HEK293T (cell line): ENCODE measurements around the gene BCR.

ENCODE experiments used
- CTCF ChIA-PET: fragments of 350-600 bp; formaldehyde crosslinking; extraction: SDS; loops from one replicate; lab custom pipeline; 2021; ENCODE audit warnings: antibody characterized with exemption, inconsistent platforms; lab: Yijun Ruan, JAX
- POLR2A ChIA-PET: fragments of 350-600 bp; formaldehyde crosslinking; extraction: SDS; loops from one replicate; lab custom pipeline; 2020; ENCODE audit warnings: antibody characterized with exemption, inconsistent platforms; lab: Yijun Ruan, JAX
- DNase-seq: peaks from one replicate; pipeline ENCODE4 v3.0.0; 2012; ENCODE audit warnings: mixed read lengths; ENCODE audit errors: extremely low spot score
- ARNT ChIP-seq: fragments of 450-650 bp; IDR thresholded peaks from 2 replicates; pipeline ENCODE4 v1.6.1; 2017; ENCODE audit warnings: mild to moderate bottlenecking
- BHLHE40 ChIP-seq: fragments of 450-650 bp; IDR thresholded peaks from 2 replicates; pipeline ENCODE4 v1.6.1; 2016; ENCODE audit warnings: mild to moderate bottlenecking, moderate library complexity, borderline replicate concordance
- CTBP1 ChIP-seq: fragments of 450-650 bp; IDR thresholded peaks from 2 replicates; pipeline ENCODE4 v1.6.1; 2016; ENCODE audit warnings: borderline replicate concordance
- ELF4 ChIP-seq: fragments of 450-650 bp; IDR thresholded peaks from 2 replicates; pipeline ENCODE4 v1.6.1; 2017; ENCODE audit warnings: antibody characterized with exemption
- FOXA1 ChIP-seq: fragments of 450-650 bp; IDR thresholded peaks from 2 replicates; pipeline ENCODE4 v1.6.1; 2016; ENCODE audit warnings: mild to moderate bottlenecking
- FOXK2 ChIP-seq: fragments of 450-650 bp; IDR thresholded peaks from 2 replicates; pipeline ENCODE4 v1.6.1; 2016; ENCODE audit warnings: mild to moderate bottlenecking
- FOXM1 ChIP-seq: fragments of 450-650 bp; IDR thresholded peaks from 2 replicates; pipeline ENCODE4 v1.6.1; 2017; ENCODE audit warnings: mild to moderate bottlenecking, borderline replicate concordance
- HDGF ChIP-seq: fragments of 450-650 bp; IDR thresholded peaks from 2 replicates; pipeline ENCODE4 v1.6.1; 2017; ENCODE audit warnings: antibody characterized with exemption, borderline replicate concordance
- L3MBTL2 ChIP-seq: fragments of 450-650 bp; conservative IDR thresholded peaks from 2 replicates; pipeline ENCODE4 v1.6.1; 2016; ENCODE audit warnings: mild to moderate bottlenecking
- LEF1 ChIP-seq: fragments of 450-650 bp; IDR thresholded peaks from 2 replicates; pipeline ENCODE4 v1.6.1; 2017; ENCODE audit warnings: mild to moderate bottlenecking, borderline replicate concordance
- NFRKB ChIP-seq: fragments of 450-650 bp; IDR thresholded peaks from 2 replicates; pipeline ENCODE4 v1.6.1; 2016; ENCODE audit warnings: mild to moderate bottlenecking, moderate library complexity
- PKNOX1 ChIP-seq: fragments of 450-650 bp; IDR thresholded peaks from 2 replicates; pipeline ENCODE4 v1.6.1; 2016
- SP1 ChIP-seq: fragments of 450-650 bp; IDR thresholded peaks from 2 replicates; pipeline ENCODE4 v1.6.1; 2017
- SUZ12 ChIP-seq: fragments of 450-650 bp; IDR thresholded peaks from 2 replicates; pipeline ENCODE4 v1.6.1; 2016; ENCODE audit warnings: mild to moderate bottlenecking
- TARDBP ChIP-seq: fragments of 450-650 bp; IDR thresholded peaks from 2 replicates; pipeline ENCODE4 v1.6.1; 2016
- ZNF384 ChIP-seq: fragments of 450-650 bp; IDR thresholded peaks from 2 replicates; pipeline ENCODE4 v1.6.1; 2016

The BCR gene

DNA sequence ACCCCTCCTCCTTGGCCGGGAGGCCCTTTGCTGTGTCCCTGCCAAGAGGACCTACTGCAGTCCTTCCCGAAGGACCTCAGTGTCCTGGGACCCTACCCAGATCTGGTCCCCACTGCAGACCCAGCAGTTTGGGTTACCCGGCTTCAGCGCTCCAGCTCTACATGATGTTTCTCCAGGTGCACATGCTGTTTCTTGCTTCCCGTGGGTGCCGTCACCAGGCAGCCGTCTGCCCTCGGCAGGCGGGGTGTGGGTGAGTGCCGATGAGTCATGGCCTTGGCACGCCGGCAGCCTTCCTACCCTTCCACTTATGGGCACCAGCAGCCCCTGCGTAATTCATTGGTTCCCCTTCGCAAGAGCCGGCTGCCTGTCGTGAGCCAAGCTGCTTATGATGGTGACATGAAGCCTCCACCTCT is 101.8 kb downstream of the BCR start:
- CTCF ChIA-PET = interaction anchor here (0.6 to 2.0 kb wide), 18 partner anchors 8 to 322 kb away, joined by 3 to 30 read pairs (median 4); partner anchors contain the start of gene BCR
- POLR2A ChIA-PET = interaction anchor here (0.9 to 1.2 kb wide), 2 partner anchors 101 to 154 kb away, joined by 3 to 6 read pairs; no protein-coding TSS in a partner anchor

DNA sequence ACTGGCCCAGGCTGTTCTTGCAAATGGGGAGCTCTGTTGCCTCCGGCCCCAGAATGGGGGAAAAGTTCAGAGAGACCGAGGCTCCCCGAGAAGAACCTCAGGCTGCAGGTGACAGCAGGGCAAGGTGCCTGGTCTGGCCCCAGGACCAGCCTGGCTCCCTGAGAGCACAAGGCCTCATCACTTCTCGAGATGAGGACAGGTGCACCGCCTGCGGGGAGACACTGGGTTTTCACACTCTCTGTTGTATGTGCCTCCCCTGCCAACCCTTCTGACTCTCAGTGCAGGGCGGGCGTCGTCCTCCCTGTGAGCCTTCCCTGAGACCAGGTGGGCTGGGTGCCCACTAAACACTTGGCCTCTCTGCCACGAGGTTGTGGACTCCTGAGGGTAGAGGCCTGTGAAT is 102.2 kb downstream of the BCR start:
- ChIA-PET POLR2A (no interaction called here), CTCF (interaction anchor here (0.8 to 2.0 kb wide), 14 partner anchors 8 to 323 kb away, joined by 3 to 30 read pairs (median 4); no protein-coding TSS in a partner anchor)
- no peak for TF ChIP-seq CTBP1
- TF ChIP-seq ZNF384 = no peak
- TF ChIP-seq FOXK2 = no peak
- no peak for TF ChIP-seq FOXM1
- DNase-seq = no peak

More for the DNA sequence above, 101.8 kb downstream of the BCR start:
- DNase-seq = no peak
- no peak for TF ChIP-seq FOXA1

- ChIA-PET POLR2A (no interaction called here), CTCF (interaction anchor here (1.6 to 2.0 kb wide), 6 partner anchors 7 to 143 kb away, joined by 4 to 30 read pairs (median 8); no protein-coding TSS in a partner anchor)
- no peak for DNase-seq
- TF ChIP-seq SUZ12 = no peak
- no peak for TF ChIP-seq BHLHE40
Observed at GRCh38 chr22:23282986-23283385, 102.7 kb downstream of the BCR start.

- TF ChIP-seq SP1 (no peak), FOXK2 (no peak), ELF4 (no peak), ZNF384 (no peak), SUZ12 (no peak), HDGF (no peak), FOXM1 (no peak), NFRKB (no peak), CTBP1 (no peak), PKNOX1 (no peak), LEF1 (no peak), BHLHE40 (no peak), L3MBTL2 (no peak), TARDBP (no peak), ARNT (no peak), FOXA1 (no peak)
- POLR2A ChIA-PET = no interaction called here
- CTCF ChIA-PET = no interaction called here
- no peak for DNase-seq
Observed at GRCh38 chr22:23283591-23284503, 103.5 kb downstream of the BCR start.

DNA sequence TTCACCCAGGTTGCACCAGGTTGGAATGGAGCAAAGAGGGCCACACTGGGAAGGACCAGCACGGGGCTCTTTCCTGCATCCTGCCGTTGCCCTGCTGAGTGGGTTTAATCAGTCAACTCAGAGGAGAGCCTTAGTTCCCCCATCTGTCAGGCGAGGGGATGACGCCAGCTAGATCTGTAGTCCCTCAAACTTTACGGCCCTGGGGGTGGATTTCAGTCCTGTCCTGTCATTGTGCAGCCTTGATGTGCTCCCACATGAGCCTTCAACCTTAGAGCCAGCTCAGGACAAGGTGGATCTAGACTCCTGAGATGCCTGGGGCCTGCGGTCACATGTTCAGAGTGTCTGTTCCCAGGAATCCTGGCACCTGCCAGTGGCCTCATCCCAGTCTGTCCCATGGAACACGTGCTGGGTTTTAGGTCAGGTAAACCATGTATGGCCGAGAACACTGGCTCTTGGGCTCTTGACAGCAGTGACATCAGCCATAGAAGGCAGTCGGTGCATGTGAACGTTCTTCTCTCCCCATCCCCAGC is 104.3 kb downstream of the BCR start:
- no peak for TF ChIP-seq HDGF
- no peak for TF ChIP-seq FOXM1
- no peak for TF ChIP-seq FOXK2
- no peak for TF ChIP-seq BHLHE40
- no peak for TF ChIP-seq SP1
- TF ChIP-seq TARDBP = no peak
- TF ChIP-seq ZNF384 = no peak
- TF ChIP-seq ARNT = no peak
- TF ChIP-seq NFRKB = no peak
- no peak for TF ChIP-seq CTBP1
- no peak for TF ChIP-seq L3MBTL2
- no peak for TF ChIP-seq ELF4
- no peak for TF ChIP-seq SUZ12
- ChIA-PET POLR2A (no interaction called here), CTCF (no interaction called here)
- no peak for DNase-seq

GRCh38 chr22:23285236-23285635 is 104.9 kb downstream of the BCR start:
- no peak for TF ChIP-seq L3MBTL2
- DNase-seq = no peak
- ChIA-PET CTCF (no interaction called here), POLR2A (no interaction called here)

DNA sequence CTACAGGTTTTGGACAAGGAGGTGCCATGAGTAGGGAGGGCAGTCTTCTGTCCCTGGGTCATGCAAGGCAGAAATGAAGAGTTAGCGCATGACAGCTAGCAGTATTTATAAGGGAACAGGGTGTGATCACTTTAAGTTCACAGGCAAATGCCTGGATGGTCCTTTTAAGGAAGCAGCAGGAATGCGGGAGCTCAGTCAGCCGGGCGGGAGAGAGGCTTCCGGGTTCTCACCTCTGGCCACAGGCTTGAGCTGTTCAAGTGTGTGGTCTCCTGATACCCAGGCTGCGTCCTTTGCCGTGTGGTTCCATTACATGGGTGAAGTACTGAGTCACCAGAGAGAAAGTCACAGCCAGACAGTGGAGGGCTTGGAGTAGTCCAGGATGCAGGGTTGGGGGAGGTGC is 105.4 kb downstream of the BCR start:
- ChIA-PET POLR2A (no interaction called here), CTCF (no interaction called here)
- no peak for DNase-seq
- no peak for TF ChIP-seq ARNT
- TF ChIP-seq PKNOX1 = no peak
- TF ChIP-seq BHLHE40 = no peak
- no peak for TF ChIP-seq FOXK2
- TF ChIP-seq TARDBP = no peak
